ENCODE measurements around the gene ZDHHC1. TPM values are rescaled to one million over a fixed set of nuclear protein-coding genes. Genes with fewer than 3 reads are reported as not detected.
A peak's percentile ranks its signal among the peaks of the same experiment; 100 is the strongest.

ZDHHC1 gene
- total and polyA plus RNA-seq, 4 donors = 0.33 to 1.6 (median 1.1) TPM

DNA sequence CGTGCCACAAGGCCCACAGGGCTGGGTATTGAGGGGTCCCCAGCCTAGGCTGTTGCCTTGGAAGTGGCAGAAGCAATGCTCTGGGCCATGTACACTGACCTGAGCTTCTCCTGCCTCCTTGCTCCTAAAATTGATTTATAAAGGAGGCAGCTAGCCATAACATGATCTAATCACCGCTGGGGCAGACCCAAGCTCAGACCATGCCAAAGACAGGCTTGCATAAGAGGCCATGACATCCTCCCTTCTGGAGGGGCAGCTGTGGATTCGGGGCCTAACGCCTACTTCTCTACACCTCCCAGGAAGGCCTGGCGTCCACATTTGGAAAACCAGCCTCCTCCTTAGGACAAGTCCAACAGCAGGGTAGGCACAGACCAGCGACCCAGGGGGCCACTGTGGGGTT, 27.0 kb upstream of the ZDHHC1 start:
- Histone ChIP-seq H3K36me3 (ENCODE audit: control insufficient read depth in 4 of 4, insufficient read depth in 3 of 4, low read depth in 1 of 4, low read length in 3 of 4) (peaks cover 0 to 12% (median 6%) of the 10 kb centered on the region in 4 donors), H3K27me3 (ENCODE audit: control insufficient read depth in 4 of 4, insufficient read depth in 4 of 4, low read length in 3 of 4) (no peaks in the 10 kb centered on the region), H3K9me3 (ENCODE audit: control insufficient read depth in 4 of 4, low read length in 3 of 4) (no peaks in the 10 kb centered on the region), H3K9ac (ENCODE audit: low read depth in 1 of 2, low read length in 2 of 2) (peak overlapping the region in 1 of 2 donors; percentile 17), H3K4me1 (ENCODE audit: control insufficient read depth in 4 of 4, insufficient read depth in 4 of 4, low read length in 3 of 4) (peaks cover 45 to 75% (median 69%) of the 10 kb centered on the region in 4 donors), H3K4me3 (ENCODE audit: low read depth in 1 of 3, low read length in 3 of 3) (no peak overlapping the region), H3K27ac (ENCODE audit: low read depth in 1 of 2, low read length in 2 of 2) (peak overlapping the region in 1 of 2 donors; percentile 20)
- DNase-seq (ENCODE audit: low spot score) = no peak
- 49% methylated on average over 6 of the region's 6 CpGs for WGBS
- TF ChIP-seq, protein P1, sequence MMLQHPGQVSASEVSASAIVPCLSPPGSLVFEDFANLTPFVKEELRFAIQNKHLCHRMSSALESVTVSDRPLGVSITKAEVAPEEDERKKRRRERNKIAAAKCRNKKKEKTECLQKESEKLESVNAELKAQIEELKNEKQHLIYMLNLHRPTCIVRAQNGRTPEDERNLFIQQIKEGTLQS (IDR thresholded peaks at IDR 0.05) = peak; percentile 42
- TF ChIP-seq SP1 (IDR thresholded peaks at IDR 0.05) (peak; percentile 46), RXRA (IDR thresholded peaks at IDR 0.05) (peak; percentile 22 to 73), FOXA1 (IDR thresholded peaks at IDR 0.05) (no peak), YY1 (IDR thresholded peaks at IDR 0.05) (no peak), HNF4A (conservative IDR thresholded peaks at IDR 0.05) (peak; percentile 36 to 58), JUND (IDR thresholded peaks at IDR 0.05) (peak; percentile 58 to 59)
- TF ChIP-seq, protein P2, sequence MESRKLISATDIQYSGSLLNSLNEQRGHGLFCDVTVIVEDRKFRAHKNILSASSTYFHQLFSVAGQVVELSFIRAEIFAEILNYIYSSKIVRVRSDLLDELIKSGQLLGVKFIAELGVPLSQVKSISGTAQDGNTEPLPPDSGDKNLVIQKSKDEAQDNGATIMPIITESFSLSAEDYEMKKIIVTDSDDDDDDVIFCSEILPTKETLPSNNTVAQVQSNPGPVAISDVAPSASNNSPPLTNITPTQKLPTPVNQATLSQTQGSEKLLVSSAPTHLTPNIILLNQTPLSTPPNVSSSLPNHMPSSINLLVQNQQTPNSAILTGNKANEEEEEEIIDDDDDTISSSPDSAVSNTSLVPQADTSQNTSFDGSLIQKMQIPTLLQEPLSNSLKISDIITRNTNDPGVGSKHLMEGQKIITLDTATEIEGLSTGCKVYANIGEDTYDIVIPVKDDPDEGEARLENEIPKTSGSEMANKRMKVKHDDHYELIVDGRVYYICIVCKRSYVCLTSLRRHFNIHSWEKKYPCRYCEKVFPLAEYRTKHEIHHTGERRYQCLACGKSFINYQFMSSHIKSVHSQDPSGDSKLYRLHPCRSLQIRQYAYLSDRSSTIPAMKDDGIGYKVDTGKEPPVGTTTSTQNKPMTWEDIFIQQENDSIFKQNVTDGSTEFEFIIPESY (IDR thresholded peaks at IDR 0.05) = no peak

DNA sequence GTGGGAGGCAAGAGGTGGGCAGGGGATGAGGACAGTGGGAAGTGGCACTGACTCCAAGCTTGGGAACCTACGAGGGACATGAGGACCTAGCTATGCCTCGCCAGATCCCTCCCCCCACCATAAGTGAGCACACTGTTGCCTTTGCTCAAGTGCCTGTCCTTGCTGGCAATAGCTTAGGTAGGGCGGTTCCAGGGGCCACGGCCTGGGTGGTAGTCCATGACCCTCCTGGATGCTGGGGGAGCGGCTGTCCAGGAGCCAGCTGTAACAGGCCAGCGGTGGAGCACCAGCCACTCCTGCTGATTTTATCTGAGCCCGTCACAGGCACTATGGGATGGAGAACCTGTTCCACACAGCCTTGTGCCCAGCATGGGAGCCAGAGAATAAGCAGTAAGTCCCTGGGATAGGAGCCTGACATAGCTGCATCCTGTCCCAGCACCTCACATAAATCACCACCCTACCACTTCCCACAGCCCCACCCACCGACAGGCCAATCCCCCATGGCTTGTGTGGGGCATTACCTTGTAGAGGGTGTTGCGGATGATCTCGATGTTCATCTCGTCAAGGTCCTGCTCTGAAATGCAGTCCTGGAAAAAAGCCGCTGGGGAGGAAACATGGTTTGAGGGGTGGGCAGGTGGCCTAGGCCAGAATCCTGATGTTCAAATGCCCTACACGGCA, 26.4 kb upstream of the ZDHHC1 start:
- WGBS = 83% methylated on average over 13 of the region's 13 CpGs
- TF ChIP-seq EGR1 (IDR thresholded peaks at IDR 0.05; ENCODE audit: low read depth in 2 of 2) (no peak), SP1 (IDR thresholded peaks at IDR 0.05) (no peak), HNF4A (conservative IDR thresholded peaks at IDR 0.05) (no peak), TAF1 (conservative IDR thresholded peaks at IDR 0.05) (no peak)
- TF ChIP-seq, protein P3, sequence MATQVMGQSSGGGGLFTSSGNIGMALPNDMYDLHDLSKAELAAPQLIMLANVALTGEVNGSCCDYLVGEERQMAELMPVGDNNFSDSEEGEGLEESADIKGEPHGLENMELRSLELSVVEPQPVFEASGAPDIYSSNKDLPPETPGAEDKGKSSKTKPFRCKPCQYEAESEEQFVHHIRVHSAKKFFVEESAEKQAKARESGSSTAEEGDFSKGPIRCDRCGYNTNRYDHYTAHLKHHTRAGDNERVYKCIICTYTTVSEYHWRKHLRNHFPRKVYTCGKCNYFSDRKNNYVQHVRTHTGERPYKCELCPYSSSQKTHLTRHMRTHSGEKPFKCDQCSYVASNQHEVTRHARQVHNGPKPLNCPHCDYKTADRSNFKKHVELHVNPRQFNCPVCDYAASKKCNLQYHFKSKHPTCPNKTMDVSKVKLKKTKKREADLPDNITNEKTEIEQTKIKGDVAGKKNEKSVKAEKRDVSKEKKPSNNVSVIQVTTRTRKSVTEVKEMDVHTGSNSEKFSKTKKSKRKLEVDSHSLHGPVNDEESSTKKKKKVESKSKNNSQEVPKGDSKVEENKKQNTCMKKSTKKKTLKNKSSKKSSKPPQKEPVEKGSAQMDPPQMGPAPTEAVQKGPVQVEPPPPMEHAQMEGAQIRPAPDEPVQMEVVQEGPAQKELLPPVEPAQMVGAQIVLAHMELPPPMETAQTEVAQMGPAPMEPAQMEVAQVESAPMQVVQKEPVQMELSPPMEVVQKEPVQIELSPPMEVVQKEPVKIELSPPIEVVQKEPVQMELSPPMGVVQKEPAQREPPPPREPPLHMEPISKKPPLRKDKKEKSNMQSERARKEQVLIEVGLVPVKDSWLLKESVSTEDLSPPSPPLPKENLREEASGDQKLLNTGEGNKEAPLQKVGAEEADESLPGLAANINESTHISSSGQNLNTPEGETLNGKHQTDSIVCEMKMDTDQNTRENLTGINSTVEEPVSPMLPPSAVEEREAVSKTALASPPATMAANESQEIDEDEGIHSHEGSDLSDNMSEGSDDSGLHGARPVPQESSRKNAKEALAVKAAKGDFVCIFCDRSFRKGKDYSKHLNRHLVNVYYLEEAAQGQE (IDR thresholded peaks at IDR 0.05) = no peak
- TF ChIP-seq, protein P1 (IDR thresholded peaks at IDR 0.05) = no peak
- peaks cover 45 to 71% (median 66%) of the 10 kb centered on the region in 4 donors for H3K4me1 ChIP-seq (ENCODE audit: control insufficient read depth in 4 of 4, insufficient read depth in 4 of 4, low read length in 3 of 4)
- no peak for DNase-seq (ENCODE audit: low spot score)
- H3K27ac ChIP-seq (ENCODE audit: low read depth in 1 of 2, low read length in 2 of 2) = peak overlapping the region in 1 of 2 donors; percentile 20
- H3K9me3 ChIP-seq (ENCODE audit: control insufficient read depth in 4 of 4, low read length in 3 of 4) = no peaks in the 10 kb centered on the region
- peaks cover under 1 to 15% (median 8%) of the 10 kb centered on the region in 4 donors for H3K36me3 ChIP-seq (ENCODE audit: control insufficient read depth in 4 of 4, insufficient read depth in 3 of 4, low read depth in 1 of 4, low read length in 3 of 4)
- H3K27me3 ChIP-seq (ENCODE audit: control insufficient read depth in 4 of 4, insufficient read depth in 4 of 4, low read length in 3 of 4) = no peaks in the 10 kb centered on the region
- H3K4me3 ChIP-seq (ENCODE audit: low read depth in 1 of 3, low read length in 3 of 3) = no peak overlapping the region
- H3K9ac ChIP-seq (ENCODE audit: low read depth in 1 of 2, low read length in 2 of 2) = peak overlapping the region in 1 of 2 donors; percentile 17
